ENCODE data around the gene PPAT.
A peak's percentile ranks its signal among the peaks of the same experiment; 100 is the strongest.
"Not testable (repeated sequence)": the region's sequence is repeated elsewhere in the genome, so short reads cannot be mapped to it uniquely, and the experiment has no call there.

PPAT gene

GRCh38 chr4:56465599-56466295 lies 30.3 kb upstream of the PPAT start:
- WGBS, 2 experiments (ENCODE audit: insufficient coverage in 2 of 2): 67 to 72% methylated on average over 9 of the region's 10 CpGs
- Histone ChIP-seq H3K4me1 (ENCODE audit: control insufficient read depth, insufficient read depth, low read length, poor library complexity, severe bottlenecking) (peaks cover 20% of the 10 kb centered on the region), H3K9me3 (ENCODE audit: control insufficient read depth, low read length) (no peaks in the 10 kb centered on the region), H3K27ac (ENCODE audit: low read depth, low read length, severe bottlenecking) (peak overlapping the region; percentile 80), H3K36me3 (ENCODE audit: control insufficient read depth, insufficient read depth, low read length) (peaks cover 49% of the 10 kb centered on the region), H3K4me3 (ENCODE audit: extremely low read depth, insufficient read depth, low read length, poor library complexity, severe bottlenecking) (peak overlapping the region; percentile 94)

DNA sequence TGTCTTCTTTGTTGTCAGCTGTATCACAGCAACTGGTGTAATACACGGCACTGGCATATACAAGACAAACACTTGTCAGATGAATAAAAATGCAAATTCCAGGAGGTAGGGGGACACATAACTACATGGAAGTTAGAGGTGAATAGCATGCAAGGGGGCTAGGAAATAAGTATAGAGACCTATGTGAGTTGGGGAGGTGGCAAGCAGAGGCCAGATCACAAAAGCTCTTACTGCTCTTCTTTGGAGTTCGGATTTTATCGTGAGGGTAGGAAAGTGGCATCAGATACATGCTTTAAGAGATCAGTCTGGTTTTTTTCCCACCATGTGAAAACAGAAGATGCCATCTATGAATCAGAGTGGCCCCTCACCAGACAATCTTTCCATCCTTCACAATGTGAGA lies 29.2 kb upstream of the PPAT start:
- 100% methylated on average over 1 to 2 of the region's 3 CpGs for WGBS, 2 experiments (ENCODE audit: insufficient coverage in 2 of 2)
- H3K36me3 ChIP-seq (ENCODE audit: control insufficient read depth, insufficient read depth, low read length): peaks cover 50% of the 10 kb centered on the region
- H3K27ac ChIP-seq (ENCODE audit: low read depth, low read length, severe bottlenecking): peak overlapping the region; percentile 20
- H3K4me1 ChIP-seq (ENCODE audit: control insufficient read depth, insufficient read depth, low read length, poor library complexity, severe bottlenecking): peaks cover 20% of the 10 kb centered on the region
- H3K9me3 ChIP-seq (ENCODE audit: control insufficient read depth, low read length): no peaks in the 10 kb centered on the region
- H3K4me3 ChIP-seq (ENCODE audit: extremely low read depth, insufficient read depth, low read length, poor library complexity, severe bottlenecking): no peak overlapping the region

- peaks cover 57% of the 10 kb centered on the region for H3K36me3 ChIP-seq (ENCODE audit: control insufficient read depth, insufficient read depth, low read length)
- peaks cover 13% of the 10 kb centered on the region for H3K4me1 ChIP-seq (ENCODE audit: control insufficient read depth, insufficient read depth, low read length, poor library complexity, severe bottlenecking)
- no peak overlapping the region for H3K4me3 ChIP-seq (ENCODE audit: extremely low read depth, insufficient read depth, low read length, poor library complexity, severe bottlenecking)
- WGBS, 2 experiments (ENCODE audit: insufficient coverage in 2 of 2): 87% methylated on average over 4 to 5 of the region's 5 CpGs
- peak overlapping the region; percentile 5 for H3K27ac ChIP-seq (ENCODE audit: low read depth, low read length, severe bottlenecking)
- no peaks in the 10 kb centered on the region for H3K9me3 ChIP-seq (ENCODE audit: control insufficient read depth, low read length)
Observed at GRCh38 chr4:56463711-56464110, 28.3 kb upstream of the PPAT start.

GRCh38 chr4:56462157-56462556 lies 26.7 kb upstream of the PPAT start:
- Histone ChIP-seq H3K36me3 (ENCODE audit: control insufficient read depth, insufficient read depth, low read length) (peaks cover 73% of the 10 kb centered on the region), H3K9me3 (ENCODE audit: control insufficient read depth, low read length) (no peaks in the 10 kb centered on the region), H3K4me3 (ENCODE audit: extremely low read depth, insufficient read depth, low read length, poor library complexity, severe bottlenecking) (no peak overlapping the region), H3K27ac (ENCODE audit: low read depth, low read length, severe bottlenecking) (peak overlapping the region; percentile 10), H3K4me1 (ENCODE audit: control insufficient read depth, insufficient read depth, low read length, poor library complexity, severe bottlenecking) (peaks cover 12% of the 10 kb centered on the region)

- WGBS, 2 experiments (ENCODE audit: insufficient coverage in 2 of 2): 93 to 95% methylated on average over 2 to 3 of the region's 3 CpGs
- Histone ChIP-seq H3K4me3 (ENCODE audit: extremely low read depth, insufficient read depth, low read length, poor library complexity, severe bottlenecking) (no peak overlapping the region), H3K4me1 (ENCODE audit: control insufficient read depth, insufficient read depth, low read length, poor library complexity, severe bottlenecking) (peaks cover 6% of the 10 kb centered on the region), H3K36me3 (ENCODE audit: control insufficient read depth, insufficient read depth, low read length) (peaks cover 94% of the 10 kb centered on the region), H3K9me3 (ENCODE audit: control insufficient read depth, low read length) (no peaks in the 10 kb centered on the region), H3K27ac (ENCODE audit: low read depth, low read length, severe bottlenecking) (no peak overlapping the region)
Observed at GRCh38 chr4:56460085-56460484, 24.7 kb upstream of the PPAT start.

DNA sequence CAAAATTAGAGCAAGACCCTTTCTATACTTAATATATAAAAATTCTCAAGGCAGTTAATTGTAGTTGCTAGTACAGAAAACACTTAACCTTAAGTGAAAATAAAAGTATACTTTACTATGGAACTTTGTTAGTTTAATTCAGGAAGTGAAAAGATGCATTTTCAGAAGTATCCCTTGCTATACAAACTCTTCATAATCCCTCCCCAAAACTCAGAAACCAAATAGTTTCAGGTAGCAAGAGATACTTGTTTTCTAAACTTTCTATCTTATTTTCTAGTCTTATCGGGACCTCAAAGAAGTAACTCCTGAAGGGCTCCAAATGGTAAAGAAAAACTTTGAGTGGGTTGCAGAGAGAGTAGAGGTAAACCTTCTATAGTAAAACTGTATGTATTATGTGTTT lies 14.9 kb upstream of the PPAT start:
- H3K4me1 ChIP-seq (ENCODE audit: control insufficient read depth, insufficient read depth, low read length, poor library complexity, severe bottlenecking): no peaks in the 10 kb centered on the region
- WGBS, 2 experiments (ENCODE audit: insufficient coverage in 2 of 2): 100% methylated on average over 1 of the region's 1 CpG; no CpG with 5 or more reads in 1 of the 2 experiments
- peaks cover 89% of the 10 kb centered on the region for H3K36me3 ChIP-seq (ENCODE audit: control insufficient read depth, insufficient read depth, low read length)
- no peaks in the 10 kb centered on the region for H3K9me3 ChIP-seq (ENCODE audit: control insufficient read depth, low read length)
- H3K4me3 ChIP-seq (ENCODE audit: extremely low read depth, insufficient read depth, low read length, poor library complexity, severe bottlenecking): no peak overlapping the region
- no peak overlapping the region for H3K27ac ChIP-seq (ENCODE audit: low read depth, low read length, severe bottlenecking)

GRCh38 chr4:56449475-56449874 lies 14.1 kb upstream of the PPAT start:
- not testable (repeated sequence) for H3K9me3 ChIP-seq (ENCODE audit: control insufficient read depth, low read length); H3K4me1 ChIP-seq (ENCODE audit: control insufficient read depth, insufficient read depth, low read length, poor library complexity, severe bottlenecking); H3K27ac ChIP-seq (ENCODE audit: low read depth, low read length, severe bottlenecking); H3K4me3 ChIP-seq (ENCODE audit: extremely low read depth, insufficient read depth, low read length, poor library complexity, severe bottlenecking)
- peaks cover 88% of the 10 kb centered on the region for H3K36me3 ChIP-seq (ENCODE audit: control insufficient read depth, insufficient read depth, low read length)
- WGBS, 2 experiments (ENCODE audit: insufficient coverage in 2 of 2): 89 to 100% methylated on average over 1 to 2 of the region's 4 CpGs

DNA sequence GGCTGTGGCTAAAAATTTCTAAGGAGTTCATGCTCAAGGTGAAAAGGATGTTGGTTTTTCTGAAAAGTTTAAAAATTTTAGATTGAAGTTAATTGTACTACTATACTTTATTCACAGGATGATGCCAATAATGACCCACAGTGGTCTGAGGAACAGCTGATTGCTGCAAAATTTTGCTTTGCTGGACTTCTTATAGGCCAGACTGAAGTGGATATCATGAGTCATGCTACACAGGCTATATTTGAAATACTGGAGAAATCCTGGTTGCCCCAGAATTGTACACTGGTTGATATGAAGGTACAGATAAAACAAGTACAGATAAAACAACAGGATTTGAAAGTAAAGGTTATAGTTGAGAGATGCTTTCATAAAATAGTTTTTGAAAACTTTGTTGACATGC lies 12.9 kb upstream of the PPAT start:
- no peaks in the 10 kb centered on the region for H3K9me3 ChIP-seq (ENCODE audit: control insufficient read depth, low read length)
- H3K36me3 ChIP-seq (ENCODE audit: control insufficient read depth, insufficient read depth, low read length): peaks cover 88% of the 10 kb centered on the region
- no peak overlapping the region for H3K27ac ChIP-seq (ENCODE audit: low read depth, low read length, severe bottlenecking)
- no peaks in the 10 kb centered on the region for H3K4me1 ChIP-seq (ENCODE audit: control insufficient read depth, insufficient read depth, low read length, poor library complexity, severe bottlenecking)
- no peak overlapping the region for H3K4me3 ChIP-seq (ENCODE audit: extremely low read depth, insufficient read depth, low read length, poor library complexity, severe bottlenecking)

DNA sequence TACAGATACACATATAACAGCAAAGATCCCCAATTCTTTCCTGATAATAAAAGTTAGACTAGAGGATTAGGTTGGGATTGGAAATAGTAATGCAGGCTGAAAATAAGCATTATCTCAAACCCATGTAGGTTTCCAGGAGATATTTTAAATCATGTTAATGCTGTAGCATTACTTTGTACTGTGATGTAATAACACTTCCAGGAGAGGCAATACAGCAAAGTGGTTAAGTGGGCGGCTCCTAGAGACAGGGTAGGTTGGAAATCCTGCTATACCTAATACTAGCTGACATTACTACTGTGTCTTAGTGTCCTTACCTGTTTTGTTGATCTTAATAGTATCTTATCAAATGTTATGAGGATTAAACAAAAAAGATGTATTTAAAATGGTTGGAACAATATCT lies 10.3 kb upstream of the PPAT start:
- H3K36me3 ChIP-seq (ENCODE audit: control insufficient read depth, insufficient read depth, low read length): peaks cover 86% of the 10 kb centered on the region
- no peak overlapping the region for H3K4me3 ChIP-seq (ENCODE audit: extremely low read depth, insufficient read depth, low read length, poor library complexity, severe bottlenecking)
- WGBS, 2 experiments (ENCODE audit: insufficient coverage in 2 of 2): no CpG with 5 or more reads among the region's 1 CpG
- H3K27ac ChIP-seq (ENCODE audit: low read depth, low read length, severe bottlenecking): no peak overlapping the region
- no peaks in the 10 kb centered on the region for H3K4me1 ChIP-seq (ENCODE audit: control insufficient read depth, insufficient read depth, low read length, poor library complexity, severe bottlenecking)
- no peaks in the 10 kb centered on the region for H3K9me3 ChIP-seq (ENCODE audit: control insufficient read depth, low read length)

DNA sequence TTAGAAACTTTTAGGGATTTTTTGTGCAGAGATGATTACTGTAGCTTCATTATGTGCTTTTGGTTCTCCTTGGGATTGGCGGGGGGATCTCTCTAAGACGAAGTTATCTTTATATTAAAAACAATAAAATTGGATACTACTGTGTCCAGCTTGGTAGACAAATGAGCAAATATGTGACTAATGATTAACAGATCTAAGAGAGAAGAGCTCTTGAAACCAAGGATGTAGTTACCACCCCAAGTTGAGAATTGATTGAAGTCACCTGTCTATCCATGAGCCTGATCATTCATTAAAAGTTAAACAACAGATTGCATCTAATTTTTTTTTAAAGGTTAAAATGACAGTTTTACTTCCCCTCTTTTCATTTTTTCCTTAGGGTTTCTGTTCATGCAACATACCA lies 9.3 kb upstream of the PPAT start:
- H3K27ac ChIP-seq (ENCODE audit: low read depth, low read length, severe bottlenecking): no peak overlapping the region
- no peak overlapping the region for H3K4me3 ChIP-seq (ENCODE audit: extremely low read depth, insufficient read depth, low read length, poor library complexity, severe bottlenecking)
- WGBS, 2 experiments (ENCODE audit: insufficient coverage in 2 of 2): no CpG with 5 or more reads among the region's 2 CpGs
- peaks cover 78% of the 10 kb centered on the region for H3K36me3 ChIP-seq (ENCODE audit: control insufficient read depth, insufficient read depth, low read length)
- peaks cover under 1% of the 10 kb centered on the region for H3K4me1 ChIP-seq (ENCODE audit: control insufficient read depth, insufficient read depth, low read length, poor library complexity, severe bottlenecking)
- H3K9me3 ChIP-seq (ENCODE audit: control insufficient read depth, low read length): no peaks in the 10 kb centered on the region

DNA sequence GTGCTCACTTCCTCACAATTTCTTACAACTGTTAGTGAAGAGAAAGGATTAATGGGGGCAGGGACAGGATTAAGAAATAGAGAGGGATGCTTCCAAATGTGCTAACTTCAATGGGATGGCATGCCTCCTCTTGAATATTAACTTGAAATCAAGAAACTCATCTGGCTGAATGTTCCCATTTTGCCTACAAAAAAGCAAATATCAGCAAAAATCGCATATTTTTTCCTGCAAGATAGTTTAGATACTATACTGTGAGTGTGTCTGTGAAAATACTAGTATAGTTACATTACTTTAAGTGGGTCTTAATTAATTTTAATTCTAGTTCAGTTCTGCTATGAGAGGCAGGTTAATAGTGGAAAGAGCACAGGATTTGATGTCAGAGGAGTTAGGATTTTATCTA lies 5.6 kb upstream of the PPAT start:
- Histone ChIP-seq H3K9me3 (ENCODE audit: control insufficient read depth, low read length) (no peaks in the 10 kb centered on the region), H3K4me1 (ENCODE audit: control insufficient read depth, insufficient read depth, low read length, poor library complexity, severe bottlenecking) (peaks cover 4% of the 10 kb centered on the region), H3K4me3 (ENCODE audit: extremely low read depth, insufficient read depth, low read length, poor library complexity, severe bottlenecking) (no peak overlapping the region), H3K36me3 (ENCODE audit: control insufficient read depth, insufficient read depth, low read length) (peaks cover 52% of the 10 kb centered on the region), H3K27ac (ENCODE audit: low read depth, low read length, severe bottlenecking) (no peak overlapping the region)
- no CpG with 5 or more reads among the region's 1 CpG for WGBS, 2 experiments (ENCODE audit: insufficient coverage in 2 of 2)
